Globus pallidus (tissue), 1 donor: ENCODE measurements around the gene HOXC12.

Source experiments
- DNase-seq: peaks from one replicate; pipeline ENCODE4 v3.0.0-alpha.2; 2015; ENCODE audit warnings: low spot score

Gene HOXC12

GRCh38 chr12:53956914-53957536 lies 2.3 kb downstream of the HOXC12 start:
- DNase-seq = no peak

GRCh38 chr12:53958128-53958527 lies 3.4 kb downstream of the HOXC12 start:
- DNase-seq = no peak

- no peak for DNase-seq
Measured at GRCh38 chr12:53959314-53959713, 4.6 kb downstream of the HOXC12 start.

GRCh38 chr12:53960187-53961024 lies 5.7 kb downstream of the HOXC12 start:
- DNase-seq = no peak

GRCh38 chr12:53961025-53961761 lies 6.5 kb downstream of the HOXC12 start:
- DNase-seq = no peak

- DNase-seq = no peak
Measured at GRCh38 chr12:53963005-53963404, 8.3 kb downstream of the HOXC12 start.

GRCh38 chr12:53963434-53964314 lies 9.0 kb downstream of the HOXC12 start:
- DNase-seq = no peak

GRCh38 chr12:53964315-53964713 lies 9.6 kb downstream of the HOXC12 start:
- DNase-seq = no peak

- DNase-seq = no peak
Measured at GRCh38 chr12:53965281-53966084, 10.8 kb downstream of the HOXC12 start.

- no peak for DNase-seq
Measured at GRCh38 chr12:53966085-53966384, 11.3 kb downstream of the HOXC12 start.

- DNase-seq = no peak
Measured at GRCh38 chr12:53966385-53967133, 11.9 kb downstream of the HOXC12 start.

GRCh38 chr12:53967421-53967925 lies 12.8 kb downstream of the HOXC12 start:
- no peak for DNase-seq

GRCh38 chr12:53968214-53969127 lies 13.8 kb downstream of the HOXC12 start:
- no peak for DNase-seq

- no peak for DNase-seq
Measured at GRCh38 chr12:53969588-53970259, 15.0 kb downstream of the HOXC12 start.

- DNase-seq = no peak
Measured at GRCh38 chr12:53970451-53970850, 15.7 kb downstream of the HOXC12 start.

- DNase-seq = no peak
Measured at GRCh38 chr12:53971129-53971528, 16.4 kb downstream of the HOXC12 start.

- no peak for DNase-seq
Measured at GRCh38 chr12:53971686-53972085, 17.0 kb downstream of the HOXC12 start.

- no peak for DNase-seq
Measured at GRCh38 chr12:53972152-53972702, 17.5 kb downstream of the HOXC12 start.
